SK-N-SH (cell line): Measurements from ENCODE around the gene IMPG2. TPM values are rescaled to one million over a fixed set of nuclear protein-coding genes. Genes with fewer than 3 reads are reported as not detected.

Experiments used
- CTCF ChIA-PET: fragments of 300-600, 350-600 bp; formaldehyde crosslinking; extraction: SDS; loops from one replicate; lab custom pipeline; 2021; lab: Yijun Ruan, JAX
- POLR2A ChIA-PET: fragments of 350-600 bp; sonication (Branson Sonifier 250); formaldehyde crosslinking; extraction: SDS; loops from one replicate; lab custom pipeline; 2020; ENCODE audit warnings: antibody characterized with exemption, inconsistent platforms; lab: Yijun Ruan, JAX
- DNase-seq: peaks from one replicate; pipeline ENCODE4 v3.0.0; 2012
- H2AFZ ChIP-seq: fragments of 200-600 bp; sonication (generic); 2 replicates; pipeline ENCODE4 v1.8.1; 2016; ENCODE audit warnings: antibody characterized with exemption, mild to moderate bottlenecking, low read depth
- H3F3A ChIP-seq: fragments of 200-600 bp; sonication (generic); replicated peaks from 2 replicates; pipeline ENCODE3; 2016; ENCODE audit warnings: antibody characterized with exemption, mild to moderate bottlenecking; ENCODE audit not compliant: insufficient read depth
- H3K27ac ChIP-seq, 2 experiments: fragments of 200-500 bp in 1 of 2; fragments of 200-600 bp in 1 of 2; sonication (Bioruptor generic) in 1 of 2; sonication (generic), shearing (Covaris generic) in 1 of 2; 2 replicates each; pipeline versions ENCODE4 v1.5.1 to v1.6.1; 2014 to 2016; ENCODE audit warnings: low read depth in 2 of 2, inconsistent platforms in 1 of 2, low read length in 1 of 2, mild to moderate bottlenecking in 1 of 2, mixed read lengths in 1 of 2
- H3K27me3 ChIP-seq: fragments of 200-600 bp; sonication (generic), shearing (Covaris generic); 2 replicates; pipeline ENCODE4 v1.6.1; 2016; ENCODE audit warnings: mixed run types; ENCODE audit not compliant: insufficient read depth
- H3K36me3 ChIP-seq, 2 experiments: fragments of 200-500 bp in 1 of 2; fragments of 200-600 bp in 1 of 2; sonication (Bioruptor generic) in 1 of 2; sonication (generic) in 1 of 2; replicated peaks in 1 of 2; 2 replicates each; pipeline versions ENCODE3 to v1.5.1; 2014 to 2016; ENCODE audit warnings: low read length in 1 of 2, mild to moderate bottlenecking in 1 of 2; ENCODE audit not compliant: insufficient read depth in 2 of 2, control insufficient read depth in 1 of 2
- H3K4me1 ChIP-seq, 2 experiments: fragments of 200-500 bp in 1 of 2; fragments of 200-600 bp in 1 of 2; sonication (Bioruptor generic) in 1 of 2; sonication (generic), shearing (Covaris generic) in 1 of 2; 2 replicates each; pipeline versions ENCODE4 v1.5.1 to v1.6.1; 2014 to 2016; ENCODE audit warnings: low read depth in 1 of 2, low read length in 1 of 2, mixed run types in 1 of 2; ENCODE audit not compliant: insufficient read depth in 2 of 2, control insufficient read depth in 1 of 2
- H3K4me2 ChIP-seq: fragments of 200-600 bp; sonication (generic), shearing (Covaris generic); 2 replicates; pipeline ENCODE4 v1.6.1; 2017; ENCODE audit warnings: mixed run types
- H3K4me3 ChIP-seq, 2 experiments: fragments of 200-500 bp in 1 of 2; fragments of 200-600 bp in 1 of 2; sonication (Bioruptor generic) in 1 of 2; sonication (generic), shearing (Covaris generic) in 1 of 2; 2 replicates each; pipeline versions ENCODE4 v1.5.1 to v1.8.1; 2014 to 2016; ENCODE audit warnings: low read depth in 2 of 2, inconsistent platforms in 1 of 2, low read length in 1 of 2, mild to moderate bottlenecking in 1 of 2, mixed read lengths in 1 of 2, moderate library complexity in 1 of 2
- H3K79me2 ChIP-seq: fragments of 200-600 bp; sonication (generic); 2 replicates; pipeline ENCODE4 v1.8.1; 2017; ENCODE audit warnings: mild to moderate bottlenecking; ENCODE audit not compliant: insufficient read depth
- H3K9ac ChIP-seq: fragments of 200-600 bp; sonication (generic); 2 replicates; pipeline ENCODE4 v1.6.1; 2017; ENCODE audit warnings: mixed run types
- H3K9me2 ChIP-seq: fragments of 200-600 bp; sonication (generic); 2 replicates; pipeline ENCODE4 v1.6.1; 2017; ENCODE audit warnings: mixed run types
- H3K9me3 ChIP-seq: fragments of 200-600 bp; sonication (generic); 2 replicates; pipeline ENCODE4 v1.6.1; 2017; ENCODE audit warnings: mixed run types, mild to moderate bottlenecking, moderate library complexity
- H4K20me1 ChIP-seq: fragments of 200-600 bp; sonication (generic); 2 replicates; pipeline ENCODE4 v1.6.1; 2017; ENCODE audit warnings: mild to moderate bottlenecking, mixed run types; ENCODE audit not compliant: insufficient read depth
- CTCF ChIP-seq: fragments of 200-600 bp; sonication (generic); IDR thresholded peaks from 2 replicates; pipeline ENCODE4 v1.6.1; 2017; ENCODE audit warnings: antibody characterized with exemption, mild to moderate bottlenecking, moderate library complexity
- ELF1 ChIP-seq: IDR thresholded peaks from 2 replicates; pipeline ENCODE4 v1.4.0; 2012
- EZH2phosphoT487 ChIP-seq: fragments of 200-600 bp; sonication (generic); IDR thresholded peaks from 2 replicates; pipeline ENCODE4 v1.6.1; 2017; ENCODE audit warnings: low read depth, mixed run types, mild to moderate bottlenecking, antibody characterized with exemption, moderate library complexity, borderline replicate concordance
- FOXJ3 ChIP-seq: sonication (generic); formaldehyde crosslinking; IDR thresholded peaks from 2 replicates; pipeline ENCODE4 v1.5.1; 2020; ENCODE audit warnings: mild to moderate bottlenecking, missing genetic modification reagents
- GABPA ChIP-seq: IDR thresholded peaks from 2 replicates; pipeline ENCODE4 v1.4.0; 2012; ENCODE audit warnings: low read depth, mild to moderate bottlenecking
- JUND ChIP-seq: IDR thresholded peaks from 2 replicates; pipeline ENCODE4 v1.4.0; 2012
- MAX ChIP-seq: IDR thresholded peaks from 2 replicates; pipeline ENCODE4 v1.4.0; 2012; ENCODE audit warnings: low read depth
- MXI1 ChIP-seq: IDR thresholded peaks from 2 replicates; pipeline ENCODE4 v1.6.1; 2012; ENCODE audit warnings: mild to moderate bottlenecking, low read depth, low read length, improper control_type of control experiment
- NRF1 ChIP-seq: IDR thresholded peaks from 2 replicates; pipeline ENCODE4 v1.6.1; 2012; ENCODE audit warnings: low read depth, mild to moderate bottlenecking, low read length
- POLR2AphosphoS5 ChIP-seq: IDR thresholded peaks from 2 replicates; pipeline ENCODE4 v1.6.1; 2012; ENCODE audit warnings: low read depth, low read length
- REST ChIP-seq: IDR thresholded peaks from 2 replicates; pipeline ENCODE4 v1.6.1; 2012; ENCODE audit warnings: mild to moderate bottlenecking, low read depth, low read length, moderate library complexity
- RXRA ChIP-seq: IDR thresholded peaks from 2 replicates; pipeline ENCODE4 v1.4.0; 2012; ENCODE audit warnings: low read depth, mild to moderate bottlenecking, borderline replicate concordance
- SIN3A ChIP-seq: IDR thresholded peaks from 2 replicates; pipeline ENCODE4 v1.6.1; 2012; ENCODE audit warnings: low read depth, mild to moderate bottlenecking, low read length, moderate library complexity, borderline replicate concordance
- SMC3 ChIP-seq: IDR thresholded peaks from 2 replicates; pipeline ENCODE4 v1.6.1; 2012; ENCODE audit warnings: low read depth, low read length, improper control_type of control experiment
- TAF1 ChIP-seq: IDR thresholded peaks from 2 replicates; pipeline ENCODE4 v1.6.1; 2012; ENCODE audit warnings: low read depth, mild to moderate bottlenecking, low read length, moderate library complexity, borderline replicate concordance
- TCF12 ChIP-seq: IDR thresholded peaks from 2 replicates; pipeline ENCODE4 v1.4.0; 2012
- TEAD4 ChIP-seq: IDR thresholded peaks from 2 replicates; pipeline ENCODE4 v1.4.0; 2012; ENCODE audit warnings: mild to moderate bottlenecking, borderline replicate concordance; ENCODE audit not compliant: insufficient read depth
- USF1 ChIP-seq: IDR thresholded peaks from 2 replicates; pipeline ENCODE4 v1.4.0; 2012; ENCODE audit warnings: low read depth, borderline replicate concordance
- YY1 ChIP-seq: IDR thresholded peaks from 2 replicates; pipeline ENCODE4 v1.4.0; 2012; ENCODE audit warnings: low read depth, mild to moderate bottlenecking
- WGBS: methylation state at CpG from one replicate; pipeline ENCODE4 v1.1.6; 2017; ENCODE audit warnings: low lambda C conversion rate; 5-methylcytosine and 5-hydroxymethylcytosine counted together
- polyA plus RNA-seq, 3 experiments: library from polyadenylated mRNA; depleted of rRNA; stranded (reverse); fragments of >200 nt; gene quantifications; 2 replicates each; pipeline ENCODE4 v1.2.3, GENCODE V29; 2012

Gene IMPG2
- polyA plus RNA-seq, 1 of the 3 experiments (the other 2 are of a cell fraction): 0.03 TPM

- no peak for TF ChIP-seq SIN3A
Measured at GRCh38 chr3:101240719-101241399, 79.5 kb downstream of the IMPG2 start (continued).

- Histone ChIP-seq H3K4me2 (no peak overlapping the region), H2AFZ (no peak overlapping the region), H4K20me1 (no peaks in the 10 kb centered on the region), H3F3A (no peaks in the 10 kb centered on the region), H3K9me2 (no peaks in the 10 kb centered on the region), H3K9ac (no peak overlapping the region), H3K4me3 (no peak overlapping the region), H3K27ac (no peak overlapping the region), H3K36me3 (no peaks in the 10 kb centered on the region), H3K9me3 (no peaks in the 10 kb centered on the region), H3K79me2 (no peaks in the 10 kb centered on the region), H3K27me3 (no peaks in the 10 kb centered on the region), H3K4me1 (no peaks in the 10 kb centered on the region)
- WGBS: 65% methylated on average over 3 of the region's 3 CpGs
- ChIA-PET POLR2A (no interaction called here), CTCF (no interaction called here)
- no peak for DNase-seq
- no peak for TF ChIP-seq NRF1
- TF ChIP-seq RXRA: no peak
- TF ChIP-seq SMC3: no peak
- TF ChIP-seq TCF12: no peak
- TF ChIP-seq CTCF: no peak
- no peak for TF ChIP-seq REST
- no peak for TF ChIP-seq TEAD4
- TF ChIP-seq JUND: no peak
- TF ChIP-seq POLR2AphosphoS5: no peak
- no peak for TF ChIP-seq YY1
- no peak for TF ChIP-seq USF1
- TF ChIP-seq MAX: no peak
- no peak for TF ChIP-seq MXI1
- TF ChIP-seq EZH2phosphoT487: no peak
- no peak for TF ChIP-seq TAF1
- no peak for TF ChIP-seq FOXJ3 (CRISPR knock-in tag)
- TF ChIP-seq GABPA: no peak
- no peak for TF ChIP-seq ELF1
Measured at GRCh38 chr3:101235048-101235447, 85.3 kb downstream of the IMPG2 start.
